Stimulated activated CD4-positive, alpha-beta T cell treated with anti-CD3 and anti-CD28 coated beads, Interleukin-1b, Interleukin-23, amount 100 ng/mL, for 24 hours (primary cell): ENCODE data around the gene REPIN1.
A peak's percentile ranks its signal among the peaks of the same experiment; 100 is the strongest.

Experiments used
- DNase-seq, 4 experiments: peaks; one replicate each; pipeline ENCODE4 v3.0.0-alpha.2; 2020; ENCODE audit warnings: low read depth in 4 of 4, low spot score in 1 of 4

REPIN1 gene

DNA sequence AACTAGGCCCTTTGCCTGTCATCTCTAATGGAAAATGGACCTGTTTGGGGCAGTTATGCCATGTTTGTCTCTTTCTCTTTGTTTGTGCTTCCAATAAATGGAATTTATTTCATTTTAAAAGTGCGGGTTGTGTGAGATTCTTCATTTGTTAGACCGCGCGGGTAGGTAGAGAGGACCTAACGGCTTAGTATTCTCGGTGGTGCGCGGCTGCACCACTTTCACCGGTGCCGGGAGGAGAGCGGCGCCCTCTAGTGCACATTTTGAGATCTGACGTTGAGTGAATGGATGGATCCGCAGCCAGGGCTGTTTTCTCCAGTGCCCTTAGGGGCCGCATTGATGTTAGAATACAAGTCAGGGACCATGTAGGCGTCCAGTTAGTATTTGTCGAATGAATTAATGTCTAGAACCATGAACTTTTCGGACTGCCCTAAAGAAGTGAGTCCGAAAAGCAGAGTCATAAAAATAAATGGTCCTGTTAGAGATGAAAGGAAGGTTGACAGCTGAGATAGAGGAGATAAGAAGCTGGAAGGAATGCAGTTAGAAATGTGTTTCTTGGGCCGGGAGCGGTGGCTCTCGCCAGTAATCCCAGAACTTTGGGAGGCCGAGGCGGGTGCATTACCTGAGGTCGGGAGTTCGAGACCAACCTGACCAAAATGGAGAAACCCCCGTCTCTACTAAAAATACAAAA lies 52.5 kb downstream of the REPIN1 start:
- DNase-seq: peak; percentile 77 to 85 (median 80)

DNA sequence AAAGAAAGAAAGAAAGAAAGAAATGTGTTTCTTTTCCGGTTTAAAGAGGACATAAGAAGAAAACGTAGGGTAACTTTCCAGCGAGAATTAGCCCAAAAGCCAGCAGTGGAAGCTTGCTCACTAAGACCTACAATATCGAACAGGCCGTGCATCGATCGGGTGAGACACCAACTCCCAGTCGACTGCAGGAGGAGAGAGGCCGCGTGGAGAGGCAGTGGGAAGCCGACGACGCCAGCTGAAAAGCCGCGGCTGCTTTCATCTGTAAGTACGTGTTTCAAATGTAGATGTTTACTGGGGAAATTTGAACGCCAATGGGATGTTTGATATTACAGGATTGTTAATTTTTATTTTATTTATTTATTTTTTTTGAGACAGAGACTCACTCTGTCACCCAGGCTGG lies 53.2 kb downstream of the REPIN1 start:
- no peak for DNase-seq
